HT-29 (cell line): ENCODE measurements around the gene KIAA2012. TPM values are rescaled to one million over a fixed set of nuclear protein-coding genes. Genes with fewer than 3 reads are reported as not detected.

Experiments
- DNase-seq: peaks from one replicate; pipeline ENCODE4 v3.0.0-alpha.2; 2015; ENCODE audit warnings: low spot score
- total RNA-seq: library from RNA; depleted of rRNA; stranded (reverse); fragments of >200 nt; shearing (Covaris generic); gene quantifications from 2 replicates; pipeline ENCODE4 v1.2.3, GENCODE V29; 2014

KIAA2012 gene
- total RNA-seq, 1 experiment from 2014 or later, result 0.05 TPM

GRCh38 chr2:202148515-202149154 is 75.6 kb downstream of the KIAA2012 start:
- DNase-seq, result no peak

GRCh38 chr2:202149155-202149762 is 76.2 kb downstream of the KIAA2012 start:
- DNase-seq, result no peak

- DNase-seq, result no peak
Observed at GRCh38 chr2:202149936-202150335, 76.9 kb downstream of the KIAA2012 start.

- DNase-seq, result no peak
Observed at GRCh38 chr2:202152104-202152715, 79.2 kb downstream of the KIAA2012 start.

- DNase-seq, result no peak
Observed at GRCh38 chr2:202154613-202155012, 81.6 kb downstream of the KIAA2012 start.

- DNase-seq, result no peak
Observed at GRCh38 chr2:202157211-202157990, 84.3 kb downstream of the KIAA2012 start.

GRCh38 chr2:202158796-202159195 is 85.7 kb downstream of the KIAA2012 start:
- peak; percentile 28 for DNase-seq

GRCh38 chr2:202161151-202161835 is 88.2 kb downstream of the KIAA2012 start:
- DNase-seq, result no peak

- no peak for DNase-seq
Observed at GRCh38 chr2:202164411-202164810, 91.4 kb downstream of the KIAA2012 start.

- DNase-seq, result no peak
Observed at GRCh38 chr2:202165208-202165607, 92.2 kb downstream of the KIAA2012 start.

GRCh38 chr2:202165945-202166344 is 92.9 kb downstream of the KIAA2012 start:
- no peak for DNase-seq

- no peak for DNase-seq
Observed at GRCh38 chr2:202169131-202169530, 96.1 kb downstream of the KIAA2012 start.

GRCh38 chr2:202169832-202170424 is 96.9 kb downstream of the KIAA2012 start:
- DNase-seq, result no peak

GRCh38 chr2:202171241-202171825 is 98.3 kb downstream of the KIAA2012 start:
- no peak for DNase-seq

- DNase-seq, result no peak
Observed at GRCh38 chr2:202172439-202173211, 99.6 kb downstream of the KIAA2012 start.

- DNase-seq, result peak; percentile 75
Observed at GRCh38 chr2:202178346-202178958, 105.4 kb downstream of the KIAA2012 start.

GRCh38 chr2:202184557-202184956 is 111.5 kb downstream of the KIAA2012 start:
- DNase-seq, result no peak

GRCh38 chr2:202185156-202185555 is 112.1 kb downstream of the KIAA2012 start:
- DNase-seq, result no peak

- no peak for DNase-seq
Observed at GRCh38 chr2:202186641-202187202, 113.7 kb downstream of the KIAA2012 start.
